ENCODE data around the gene PFDN6. TPM values are rescaled to one million over a fixed set of nuclear protein-coding genes. Genes with fewer than 3 reads are reported as not detected.
A peak's percentile ranks its signal among the peaks of the same experiment; 100 is the strongest.

Gene PFDN6
- total RNA-seq, 1 donor from 2014 or later = 38.6 TPM

DNA sequence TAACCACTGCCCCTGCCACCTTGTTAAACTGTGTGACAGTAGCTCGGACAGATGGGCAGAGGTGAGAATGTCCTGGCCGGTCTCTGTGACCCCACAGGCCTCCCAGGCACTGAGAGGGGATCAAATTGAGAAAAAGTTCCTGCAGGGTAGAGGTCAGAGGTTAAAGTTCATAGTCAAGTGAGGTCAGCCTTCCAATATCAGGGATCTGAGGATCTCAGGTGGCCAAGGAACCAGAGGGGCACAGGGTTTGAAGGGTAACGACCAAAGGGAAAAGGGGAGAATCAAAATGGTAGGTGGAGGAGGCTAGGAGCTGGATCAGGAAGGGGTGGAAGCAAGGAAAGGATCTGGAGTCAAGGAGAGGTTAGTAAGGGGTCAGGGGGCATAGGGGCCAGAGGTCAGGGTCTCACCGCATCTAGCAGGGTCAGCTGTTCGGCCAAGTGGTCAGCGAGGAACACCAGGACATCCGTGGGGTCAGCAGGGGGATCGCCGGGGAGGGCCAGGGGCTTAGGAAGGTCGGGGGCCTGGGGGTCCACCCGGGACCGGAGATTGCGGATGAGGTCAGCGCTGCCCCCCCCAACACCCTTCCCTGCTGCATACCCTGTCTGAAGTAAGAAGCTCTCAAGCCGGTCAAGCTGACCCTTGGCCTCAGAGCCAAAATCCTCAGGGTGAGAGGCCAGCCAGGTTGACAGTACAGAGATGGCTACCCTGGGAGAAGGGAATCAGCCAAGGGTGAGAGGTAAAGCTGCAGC is 6.4 kb downstream of the PFDN6 start:
- DNase-seq (ENCODE audit: low spot score) = no peak

DNA sequence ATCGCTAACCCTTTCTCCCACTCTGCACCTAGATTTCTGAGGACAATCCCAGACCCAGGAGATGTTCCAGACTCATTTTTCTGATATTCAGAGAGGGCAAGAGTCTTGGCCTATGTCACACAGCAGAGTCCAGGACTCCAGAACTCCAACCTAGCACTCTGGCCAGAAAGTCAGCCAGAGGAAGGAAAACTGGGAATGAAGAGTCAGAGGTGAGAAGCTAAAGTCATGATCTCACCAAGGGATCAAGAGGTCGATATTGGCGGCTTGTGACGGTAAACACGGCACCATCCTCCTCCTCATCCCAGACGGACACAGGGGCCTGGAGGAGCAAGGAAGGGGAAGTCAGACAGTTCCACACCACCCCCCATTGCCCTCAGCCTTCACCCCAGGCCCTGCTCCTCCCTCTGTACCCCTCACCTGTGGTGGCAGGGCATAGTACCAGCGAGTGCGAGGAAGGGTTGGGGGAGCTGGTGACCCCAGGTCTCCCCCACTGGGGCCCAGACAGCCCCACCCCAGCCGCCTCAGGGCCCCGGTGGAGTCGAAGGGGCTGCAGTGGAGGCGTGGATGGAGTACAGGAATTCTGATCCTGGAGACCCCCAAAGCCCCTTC is 7.5 kb downstream of the PFDN6 start:
- DNase-seq (ENCODE audit: low spot score) = no peak

DNA sequence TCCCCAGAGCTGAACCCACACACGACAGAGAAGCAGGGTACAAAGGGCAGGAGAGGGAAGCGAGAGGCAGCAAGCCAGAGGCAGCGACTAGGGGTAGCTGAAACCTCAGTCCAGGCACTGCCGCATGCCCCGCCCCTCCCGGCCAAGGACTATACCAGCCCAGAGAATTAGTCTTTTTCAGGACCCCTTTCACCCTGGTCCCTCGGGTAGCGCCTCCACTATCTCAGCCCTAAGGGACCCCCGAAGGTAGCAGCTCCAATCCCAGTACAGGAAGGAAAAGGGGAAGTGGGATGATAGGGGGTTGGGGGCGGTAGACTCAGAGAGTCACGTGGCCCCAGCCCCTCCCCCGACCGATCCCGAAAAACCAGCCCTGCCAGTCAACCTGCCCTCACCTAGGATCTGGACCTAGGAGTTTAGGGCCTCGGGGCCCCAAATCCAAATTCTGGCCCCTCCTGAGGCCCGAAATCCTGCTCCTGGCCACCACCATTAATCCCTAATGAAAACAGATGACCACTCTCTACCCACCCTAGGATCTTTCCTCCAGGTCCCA is 8.1 kb downstream of the PFDN6 start:
- DNase-seq (ENCODE audit: low spot score) = peak; percentile 58

DNA sequence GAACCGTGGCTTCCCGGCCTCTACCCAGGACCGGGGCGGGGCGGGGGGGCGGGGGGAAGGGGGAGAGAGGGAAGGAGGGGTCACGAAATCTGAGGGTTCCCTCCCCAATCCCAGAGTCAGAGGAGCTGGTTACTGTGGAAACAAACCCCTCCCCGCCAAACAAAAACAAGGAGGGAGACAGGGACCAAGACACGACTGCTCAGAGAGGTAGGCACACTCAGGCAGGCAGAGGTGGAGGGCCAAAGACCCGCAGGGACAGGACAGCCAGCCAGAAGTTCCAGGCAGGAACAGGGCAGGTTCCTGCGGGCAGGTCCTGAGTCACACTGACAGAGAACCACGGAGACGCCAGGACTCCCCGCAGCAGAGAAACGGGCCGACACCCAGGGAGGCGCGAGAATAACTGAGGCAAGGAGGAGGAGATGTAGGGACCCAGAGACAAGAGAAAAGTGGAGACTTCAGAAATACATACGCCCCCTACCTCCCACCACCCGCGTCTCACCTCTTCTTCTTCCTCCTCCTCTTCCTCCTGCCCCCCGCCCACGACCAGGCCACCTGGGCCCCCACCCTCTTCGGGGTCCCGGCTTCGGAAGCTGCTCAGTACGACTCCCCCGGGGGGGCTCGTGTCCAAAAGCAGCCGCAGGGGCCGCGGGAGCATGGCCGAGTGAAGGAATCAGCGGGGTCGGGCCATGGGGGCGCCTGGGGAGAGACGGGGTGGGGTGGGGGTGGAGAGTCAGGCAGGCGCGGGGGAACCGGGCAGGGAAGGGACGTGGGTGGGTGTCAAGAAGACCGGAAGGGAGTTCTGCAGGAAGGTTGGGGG is 8.8 kb downstream of the PFDN6 start:
- DNase-seq (ENCODE audit: low spot score) = peak; percentile 76

DNA sequence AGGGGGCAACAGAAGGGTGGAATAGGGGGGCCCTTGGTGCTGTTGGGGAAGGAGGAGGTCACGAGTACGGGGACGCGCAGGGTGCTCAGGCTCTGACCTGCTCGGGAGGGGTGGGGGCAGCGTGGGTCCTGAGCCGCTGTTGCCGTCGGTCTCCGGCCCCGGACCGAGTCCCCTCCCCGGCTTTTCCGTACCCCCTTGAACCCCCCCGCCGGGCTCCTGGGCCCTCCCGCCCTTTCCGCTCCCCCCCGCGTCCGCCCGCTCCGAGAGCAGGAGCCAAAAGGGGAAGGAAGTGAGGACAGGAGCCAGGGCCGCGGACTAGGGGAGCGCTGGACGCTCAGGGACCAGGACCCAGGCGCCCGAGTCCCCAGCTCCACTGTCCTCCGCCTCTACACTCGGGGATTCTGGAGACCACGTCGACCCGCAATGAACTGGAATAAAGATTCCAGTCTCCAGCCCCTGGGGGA is 9.4 kb downstream of the PFDN6 start, which contains the start of gene RGL2:
TSS of gene RGL2 (minus strand) at position 170 of the 464 bp plus-strand sequence. CDS start 332 bp downstream, outside the sequence.
- peak; percentile 78 for DNase-seq (ENCODE audit: low spot score)

- peak; percentile 94 for DNase-seq (ENCODE audit: low spot score)
These were observed 10.0 kb downstream of the PFDN6 start for GRCh38 chr6:33299237-33299944.

DNA sequence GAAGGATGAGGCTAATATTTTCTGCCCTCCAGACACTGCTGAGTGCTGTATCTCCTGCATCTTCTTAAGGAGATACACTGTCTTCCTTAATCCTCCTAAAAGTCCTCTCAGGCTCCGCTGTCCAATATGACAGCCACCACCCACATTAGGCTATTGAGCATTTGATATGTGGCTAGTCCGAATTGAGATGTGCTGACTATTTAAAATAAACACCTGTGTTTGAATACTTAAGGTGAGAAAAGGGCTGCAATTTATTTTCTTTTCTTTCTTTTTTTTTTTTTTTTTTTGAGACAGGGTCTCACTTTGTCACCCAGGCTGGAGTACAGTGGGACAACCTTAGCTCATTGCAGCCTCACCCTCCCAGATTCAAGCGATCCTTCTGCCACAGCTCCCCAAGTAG is 12.5 kb downstream of the PFDN6 start:
- no peak for DNase-seq (ENCODE audit: low spot score)

DNA sequence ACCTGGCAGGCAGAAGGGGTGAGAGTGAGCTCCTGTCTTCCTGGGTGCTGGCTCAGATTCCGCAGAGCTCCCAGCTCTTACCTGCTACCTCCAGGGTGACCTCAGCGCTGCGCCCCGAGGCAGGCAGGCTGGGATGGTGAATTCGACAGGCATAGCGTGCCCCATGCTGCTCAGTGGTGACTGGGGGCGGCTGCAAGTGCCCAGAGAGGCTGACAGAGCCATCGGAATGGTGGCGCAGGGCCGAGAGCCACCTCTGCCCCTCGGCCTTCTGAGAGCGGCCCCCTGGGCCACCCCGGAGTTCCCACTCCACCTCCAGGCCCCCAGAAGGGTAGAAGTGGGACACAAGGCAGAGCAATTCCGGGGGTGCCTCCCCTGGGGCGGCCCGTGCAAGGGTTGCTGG is 14.8 kb downstream of the PFDN6 start:
- DNase-seq (ENCODE audit: low spot score) = no peak

DNA sequence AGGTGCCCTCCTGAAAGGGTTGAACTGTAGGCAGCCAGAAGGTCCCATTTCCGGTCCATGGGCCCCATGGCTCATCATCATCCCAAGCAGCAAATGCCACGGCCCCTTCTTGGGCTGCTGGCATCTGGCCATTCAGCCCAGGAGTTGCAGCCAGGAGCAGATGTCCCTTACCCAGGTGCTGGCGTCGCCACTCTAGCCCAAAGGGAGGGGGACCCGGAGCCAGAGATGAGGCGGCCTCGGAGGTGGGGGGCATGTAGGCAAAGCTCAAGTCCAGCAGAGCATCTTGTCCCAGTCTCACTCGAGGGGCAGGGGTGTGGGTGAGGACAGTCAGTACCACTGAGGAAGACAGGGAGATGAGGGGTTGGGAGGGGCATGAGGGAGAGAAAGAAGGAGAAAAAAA is 15.7 kb downstream of the PFDN6 start:
- DNase-seq (ENCODE audit: low spot score) = no peak

- no peak for DNase-seq (ENCODE audit: low spot score)
These were observed 17.0 kb downstream of the PFDN6 start for GRCh38 chr6:33306356-33306755.

- peak; percentile 83 for DNase-seq (ENCODE audit: low spot score)
These were observed 23.1 kb downstream of the PFDN6 start for GRCh38 chr6:33312361-33313104.

DNA sequence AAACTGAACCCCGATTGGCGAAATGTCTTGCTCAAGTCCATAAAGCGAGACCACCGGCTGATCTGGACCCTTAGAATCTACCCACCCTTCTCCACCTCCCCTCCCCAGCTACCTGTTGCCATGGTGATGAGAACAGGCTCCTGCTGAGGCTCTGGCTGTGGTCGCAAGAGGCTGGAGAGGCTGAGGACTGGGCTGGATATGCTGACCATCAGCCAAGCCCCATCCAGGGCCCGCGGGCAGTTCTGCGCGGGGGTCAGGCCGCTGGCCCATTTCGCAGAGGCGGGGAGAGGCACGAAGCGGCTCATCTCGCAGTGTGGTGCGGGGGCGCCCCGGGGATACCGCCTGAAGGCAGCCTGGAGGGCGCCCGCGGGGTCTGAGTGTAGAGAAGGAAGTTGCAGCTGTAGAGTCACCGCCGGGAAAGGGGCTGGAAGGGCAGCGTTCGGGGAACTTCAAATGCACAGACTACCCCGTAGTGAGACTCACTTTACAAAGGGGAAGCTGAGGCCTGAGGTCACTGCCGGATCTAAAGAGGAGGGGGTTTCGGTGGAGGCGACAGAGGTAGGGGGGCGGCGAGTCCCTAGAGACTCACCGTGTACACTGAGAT is 23.8 kb downstream of the PFDN6 start:
- DNase-seq (ENCODE audit: low spot score) = peak; percentile 33

GRCh38 chr6:33313709-33314514 is 24.5 kb downstream of the PFDN6 start, which contains the start of gene TAPBP:
Gene TAPBP, minus strand, starts transcription at chr6:33314078. Its CDS starts 37 bp downstream, at chr6:33314041.
- DNase-seq (ENCODE audit: low spot score) = peak; percentile 48

DNA sequence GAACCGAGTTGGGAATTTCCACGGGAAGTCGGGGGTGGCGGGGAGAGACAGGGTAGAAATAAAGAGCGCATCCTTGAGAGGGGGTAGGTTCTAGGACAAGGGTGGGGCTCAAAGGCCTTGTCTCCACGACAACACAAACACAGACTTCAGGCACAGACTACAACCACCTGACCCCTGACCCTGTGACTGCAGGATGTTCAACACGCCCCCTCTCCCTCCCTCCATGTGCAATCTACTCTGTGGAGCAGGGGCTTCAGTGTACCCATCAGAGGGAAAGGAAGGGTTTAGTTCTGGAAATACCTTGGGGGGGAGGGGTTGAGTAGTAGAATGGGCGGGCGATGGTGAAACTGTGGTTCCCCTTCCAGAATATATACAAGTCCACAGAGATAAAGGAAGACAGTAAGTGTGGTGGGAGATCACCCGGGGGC is 25.1 kb downstream of the PFDN6 start:
- peak; percentile 58 for DNase-seq (ENCODE audit: low spot score)

DNA sequence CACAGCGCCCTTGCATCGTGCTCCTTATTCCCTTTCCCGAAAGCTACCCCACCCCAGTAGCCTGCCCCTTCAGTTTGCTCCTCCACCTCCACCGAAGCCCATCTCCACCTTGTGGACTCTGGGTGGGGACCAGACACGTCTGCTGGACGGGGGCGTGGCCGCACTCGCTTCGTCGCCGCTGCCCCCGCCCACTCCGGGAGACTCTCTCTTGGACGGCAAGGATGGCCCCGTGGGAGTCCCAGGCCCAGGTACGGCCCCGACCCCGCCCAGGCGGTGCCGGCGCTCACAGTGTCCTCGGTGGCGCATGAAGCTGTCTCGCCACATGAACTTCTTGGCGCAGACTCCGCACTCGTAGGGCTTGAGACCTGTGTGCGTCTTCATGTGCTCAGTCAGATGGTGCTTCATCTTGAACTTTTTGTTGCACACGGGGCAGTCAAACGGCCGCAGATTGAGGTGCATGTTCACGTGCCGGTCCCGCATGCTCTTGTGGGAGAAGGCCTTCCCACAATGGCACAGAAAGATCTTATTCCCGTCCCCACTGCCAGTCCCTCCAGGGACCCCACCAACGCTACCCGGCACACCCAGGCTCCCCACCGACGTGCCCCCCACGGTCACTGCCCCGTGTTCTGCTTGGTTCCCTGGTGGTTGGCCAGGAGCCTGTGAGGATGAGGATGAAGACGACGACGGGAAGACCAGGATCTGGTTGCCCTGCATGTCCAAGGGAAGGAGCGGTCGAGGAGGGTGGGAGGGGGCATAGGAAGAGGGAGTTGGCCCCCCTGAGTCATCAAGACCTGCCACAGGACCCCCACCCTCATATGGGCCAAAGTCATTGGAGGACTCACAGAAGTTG is 25.8 kb downstream of the PFDN6 start:
- DNase-seq (ENCODE audit: low spot score) = peak; percentile 43

DNA sequence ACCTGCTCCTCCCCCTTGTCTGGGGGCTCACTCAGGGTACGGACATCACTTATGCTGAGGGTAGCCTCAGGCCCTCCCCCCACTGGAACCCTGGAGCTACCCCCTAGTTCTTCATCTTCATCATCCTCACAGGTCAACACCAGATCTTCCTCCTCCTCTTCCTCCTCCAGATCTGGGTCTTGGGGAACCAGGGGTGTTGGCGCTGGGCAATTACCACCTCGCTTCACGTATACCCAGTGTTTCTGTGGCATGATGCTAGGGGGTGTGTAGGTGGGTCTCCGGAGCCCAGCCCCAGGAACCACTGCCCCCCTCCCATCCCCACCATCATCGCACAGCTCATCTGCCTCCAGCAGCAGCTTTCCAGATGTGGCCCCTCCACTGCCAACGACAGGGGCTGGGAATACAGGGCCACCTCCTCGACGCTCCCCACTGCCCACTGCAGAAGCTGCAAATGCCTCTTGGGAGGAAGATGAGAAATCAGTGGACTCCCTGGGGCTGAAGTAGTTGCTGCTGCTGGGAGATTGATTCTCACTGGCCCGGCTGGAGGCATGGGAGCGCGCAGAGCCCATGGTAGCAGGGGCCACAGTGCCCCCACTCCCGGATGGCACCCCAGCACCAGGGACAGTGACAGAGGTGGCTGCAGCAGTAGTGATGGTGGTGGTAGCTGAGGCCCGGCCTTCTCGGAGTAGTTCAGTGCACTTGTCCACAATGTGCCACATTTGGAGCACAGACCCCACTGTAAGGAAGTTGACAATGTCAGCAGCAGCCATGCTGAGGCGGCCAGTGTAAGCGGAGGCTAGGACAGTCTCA is 26.6 kb downstream of the PFDN6 start:
- no peak for DNase-seq (ENCODE audit: low spot score)
